ENCODE results near the gene CREB5. TPM values are rescaled to one million over a fixed set of nuclear protein-coding genes. Genes with fewer than 3 reads are reported as not detected.

Gene CREB5
- total RNA-seq, 5 donors from 2014 or later (not counting 1 experiment from before 2014, with no cell fraction given): 0.03 to 0.58 (median 0.23) TPM

DNA sequence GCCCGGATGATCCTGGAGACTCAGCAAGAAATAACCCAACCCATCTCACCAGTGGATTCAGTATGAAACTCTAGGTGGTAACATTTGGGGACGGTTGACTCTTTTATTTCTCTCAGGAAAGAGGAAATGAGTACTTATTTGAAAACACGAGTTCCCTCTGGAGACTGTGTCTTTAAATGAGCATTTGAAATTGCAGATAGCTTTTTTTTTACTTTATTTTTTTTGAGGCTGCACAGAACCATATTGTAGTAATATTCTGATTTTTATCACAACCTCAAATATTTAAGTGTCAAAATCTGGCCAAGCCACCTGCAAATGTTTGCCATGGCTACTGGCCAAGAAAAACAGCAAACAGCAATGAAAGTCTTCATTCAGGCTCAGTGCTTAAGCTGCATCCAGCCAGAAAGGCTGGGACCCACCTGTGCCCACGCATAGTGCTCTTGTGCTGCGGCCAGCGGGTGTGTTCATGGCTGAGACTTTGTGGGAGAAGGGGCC lies 160.8 kb downstream of the CREB5 start:
- no peak overlapping the region for H3K4me3 Mint-ChIP-seq
- no peak overlapping the region for H3K27ac ChIP-seq (ENCODE audit: low read length)
- no peaks in the 10 kb centered on the region for H3K9me3 ChIP-seq
- H3K4me1 ChIP-seq (ENCODE audit: control insufficient read depth in 1 of 2, extremely low read depth in 1 of 2, insufficient read depth in 2 of 2, low read length in 2 of 2): no peaks in the 10 kb centered on the region
- H3K9me3 Mint-ChIP-seq: no peaks in the 10 kb centered on the region
- H3K36me3 ChIP-seq (ENCODE audit: control insufficient read depth in 2 of 2, extremely low read depth in 1 of 2, insufficient read depth in 1 of 2, low read length in 1 of 2): no peaks in the 10 kb centered on the region
- peaks cover 0 to 11% (median 3%) of the 10 kb centered on the region in 3 donors for H3K4me1 Mint-ChIP-seq
- no peaks in the 10 kb centered on the region for H3K36me3 Mint-ChIP-seq
- H3K27me3 Mint-ChIP-seq: peaks cover 7 to 12% of the 10 kb centered on the region in 2 donors
- no CpG with 5 or more reads among the region's 6 CpGs for WGBS (ENCODE audit: insufficient coverage)
- H3K4me3 ChIP-seq (ENCODE audit: control insufficient read depth in 1 of 2, extremely low read depth in 1 of 2, low read length in 1 of 2): no peak overlapping the region
- no peak for ATAC-seq (replicated peaks in 1 of 4)
- ChIA-PET CTCF (no interaction called here), POLR2A (no interaction called here)
- H3K27me3 ChIP-seq (replicated peaks in 1 of 2; ENCODE audit: control insufficient read depth in 2 of 2, extremely low read depth in 1 of 2, insufficient read depth in 2 of 2, low read length in 1 of 2): peaks cover 0 to 8% of the 10 kb centered on the region in 2 experiments
- DNase-seq: no peak
- no peak overlapping the region for H3K27ac Mint-ChIP-seq

DNA sequence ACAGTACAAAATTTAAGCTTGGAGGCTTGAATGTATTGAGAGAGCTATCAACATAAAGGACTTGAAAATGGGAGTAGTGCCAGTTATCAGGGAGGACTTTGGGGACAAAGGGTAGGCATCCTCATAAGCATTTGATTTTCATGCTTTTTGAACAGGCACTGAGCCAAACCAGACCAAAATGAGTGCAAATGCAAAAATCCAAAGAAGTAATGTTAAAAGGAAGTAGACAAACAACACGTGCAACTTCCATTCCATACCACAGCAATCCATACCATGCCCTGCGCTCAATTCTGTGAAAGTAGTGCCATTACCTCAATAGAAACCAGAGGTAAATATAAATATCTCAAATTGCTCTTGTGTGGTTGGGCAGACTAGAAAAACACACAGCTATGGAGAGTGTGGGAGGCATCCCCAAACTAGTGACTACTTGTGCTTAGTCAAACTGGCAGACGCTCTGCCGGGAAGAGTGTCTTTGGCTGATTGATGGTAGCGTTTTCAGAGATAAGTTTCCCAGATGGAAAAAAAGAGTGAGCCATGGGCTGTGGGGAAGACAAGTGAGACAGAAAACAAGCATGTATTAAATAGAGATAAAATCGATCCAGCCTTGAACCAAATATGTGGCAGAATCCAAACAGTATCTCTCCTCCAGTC lies 161.5 kb downstream of the CREB5 start:
- Histone ChIP-seq H3K9me3 (no peaks in the 10 kb centered on the region), H3K4me3 (ENCODE audit: control insufficient read depth in 1 of 2, extremely low read depth in 1 of 2, low read length in 1 of 2) (no peak overlapping the region), H3K27me3 (replicated peaks in 1 of 2; ENCODE audit: control insufficient read depth in 2 of 2, extremely low read depth in 1 of 2, insufficient read depth in 2 of 2, low read length in 1 of 2) (peaks cover 0 to 8% of the 10 kb centered on the region in 2 experiments), H3K4me1 (ENCODE audit: control insufficient read depth in 1 of 2, extremely low read depth in 1 of 2, insufficient read depth in 2 of 2, low read length in 2 of 2) (no peaks in the 10 kb centered on the region), H3K27ac (ENCODE audit: low read length) (no peak overlapping the region), H3K36me3 (ENCODE audit: control insufficient read depth in 2 of 2, extremely low read depth in 1 of 2, insufficient read depth in 1 of 2, low read length in 1 of 2) (no peaks in the 10 kb centered on the region)
- POLR2A ChIA-PET: no interaction called here
- peaks cover 0 to 7% (median 1%) of the 10 kb centered on the region in 3 donors for H3K4me1 Mint-ChIP-seq
- 88% methylated on average over 3 of the region's 6 CpGs for WGBS (ENCODE audit: insufficient coverage)
- H3K27me3 Mint-ChIP-seq: peaks cover 7 to 12% of the 10 kb centered on the region in 2 donors
- DNase-seq (no peak), ATAC-seq (replicated peaks in 1 of 4) (no peak)
- no peaks in the 10 kb centered on the region for H3K9me3 Mint-ChIP-seq
- no peak overlapping the region for H3K4me3 Mint-ChIP-seq
- no peaks in the 10 kb centered on the region for H3K36me3 Mint-ChIP-seq
- H3K27ac Mint-ChIP-seq: no peak overlapping the region
- CTCF ChIA-PET: no interaction called here

DNA sequence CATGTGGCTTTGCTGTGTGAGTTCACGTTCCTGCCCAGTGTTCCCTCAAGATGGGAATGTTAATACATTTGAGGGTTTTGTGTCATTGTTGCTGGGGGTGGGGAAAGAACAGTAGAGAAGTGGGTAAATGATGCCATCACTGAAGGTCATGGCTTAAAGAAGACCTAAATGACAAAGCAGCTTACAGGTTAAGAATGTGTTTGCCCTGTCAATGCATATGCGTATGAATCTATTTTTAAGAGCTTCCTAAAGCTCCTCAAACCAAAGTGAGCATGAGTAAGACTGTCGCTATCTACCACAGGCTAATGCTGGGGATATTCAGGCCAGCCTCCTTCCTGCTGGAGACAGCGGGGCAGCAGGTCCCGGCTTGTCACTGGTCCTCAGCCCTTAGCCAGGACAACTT lies 162.9 kb downstream of the CREB5 start:
- Histone ChIP-seq H3K36me3 (ENCODE audit: control insufficient read depth in 2 of 2, extremely low read depth in 1 of 2, insufficient read depth in 1 of 2, low read length in 1 of 2) (no peaks in the 10 kb centered on the region), H3K27ac (ENCODE audit: low read length) (no peak overlapping the region), H3K9me3 (no peaks in the 10 kb centered on the region), H3K4me3 (ENCODE audit: control insufficient read depth in 1 of 2, extremely low read depth in 1 of 2, low read length in 1 of 2) (no peak overlapping the region), H3K4me1 (ENCODE audit: control insufficient read depth in 1 of 2, extremely low read depth in 1 of 2, insufficient read depth in 2 of 2, low read length in 2 of 2) (no peaks in the 10 kb centered on the region), H3K27me3 (replicated peaks in 1 of 2; ENCODE audit: control insufficient read depth in 2 of 2, extremely low read depth in 1 of 2, insufficient read depth in 2 of 2, low read length in 1 of 2) (peaks cover 0 to 8% of the 10 kb centered on the region in 2 experiments)
- no peaks in the 10 kb centered on the region for H3K9me3 Mint-ChIP-seq
- WGBS (ENCODE audit: insufficient coverage): 92% methylated on average over 4 of the region's 5 CpGs
- H3K4me1 Mint-ChIP-seq: no peaks in the 10 kb centered on the region
- ChIA-PET POLR2A (no interaction called here), CTCF (no interaction called here)
- no peaks in the 10 kb centered on the region for H3K36me3 Mint-ChIP-seq
- H3K27me3 Mint-ChIP-seq: peaks cover 7 to 12% of the 10 kb centered on the region in 2 donors
- DNase-seq (no peak), ATAC-seq (replicated peaks in 1 of 4) (no peak)
- H3K27ac Mint-ChIP-seq: no peak overlapping the region
- no peak overlapping the region for H3K4me3 Mint-ChIP-seq

DNA sequence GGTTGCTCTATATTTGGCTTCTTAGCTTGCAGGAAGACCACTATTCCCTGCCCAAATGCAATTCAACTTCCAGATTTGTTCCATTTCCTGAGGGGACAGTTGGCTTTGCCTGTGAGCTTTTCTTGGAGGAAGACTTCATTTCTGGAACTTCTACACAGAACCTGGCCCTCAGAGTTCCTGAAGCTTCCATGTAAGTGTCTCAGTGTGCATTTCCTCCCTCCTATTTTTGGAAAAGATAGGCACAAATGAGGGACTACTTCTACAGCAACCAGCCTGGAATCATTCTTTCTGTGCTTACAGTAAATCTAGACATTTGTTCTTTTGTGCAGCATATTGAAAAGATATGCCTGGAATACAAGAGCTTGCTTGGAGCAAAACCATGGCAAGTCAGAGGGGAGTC lies 164.3 kb downstream of the CREB5 start:
- no peaks in the 10 kb centered on the region for H3K36me3 ChIP-seq (ENCODE audit: control insufficient read depth in 2 of 2, extremely low read depth in 1 of 2, insufficient read depth in 1 of 2, low read length in 1 of 2)
- no peaks in the 10 kb centered on the region for H3K36me3 Mint-ChIP-seq
- H3K27ac Mint-ChIP-seq: no peak overlapping the region
- H3K9me3 ChIP-seq: no peaks in the 10 kb centered on the region
- H3K4me1 Mint-ChIP-seq: no peaks in the 10 kb centered on the region
- H3K4me3 ChIP-seq (ENCODE audit: control insufficient read depth in 1 of 2, extremely low read depth in 1 of 2, low read length in 1 of 2): no peak overlapping the region
- no peak for ATAC-seq (replicated peaks in 1 of 4)
- H3K27me3 ChIP-seq (replicated peaks in 1 of 2; ENCODE audit: control insufficient read depth in 2 of 2, extremely low read depth in 1 of 2, insufficient read depth in 2 of 2, low read length in 1 of 2): peaks cover 0 to 8% of the 10 kb centered on the region in 2 experiments
- POLR2A ChIA-PET: no interaction called here
- H3K4me3 Mint-ChIP-seq: no peak overlapping the region
- CTCF ChIA-PET: interaction anchor here in 1 of 2 donors (0.6 kb wide), 1 partner anchor 160 kb away, joined by 6 read pairs; no protein-coding TSS in a partner anchor
- H3K9me3 Mint-ChIP-seq: no peaks in the 10 kb centered on the region
- no peak for DNase-seq
- H3K27me3 Mint-ChIP-seq: peaks cover 7 to 12% of the 10 kb centered on the region in 2 donors
- H3K4me1 ChIP-seq (ENCODE audit: control insufficient read depth in 1 of 2, extremely low read depth in 1 of 2, insufficient read depth in 2 of 2, low read length in 2 of 2): no peaks in the 10 kb centered on the region
- H3K27ac ChIP-seq (ENCODE audit: low read length): no peak overlapping the region

DNA sequence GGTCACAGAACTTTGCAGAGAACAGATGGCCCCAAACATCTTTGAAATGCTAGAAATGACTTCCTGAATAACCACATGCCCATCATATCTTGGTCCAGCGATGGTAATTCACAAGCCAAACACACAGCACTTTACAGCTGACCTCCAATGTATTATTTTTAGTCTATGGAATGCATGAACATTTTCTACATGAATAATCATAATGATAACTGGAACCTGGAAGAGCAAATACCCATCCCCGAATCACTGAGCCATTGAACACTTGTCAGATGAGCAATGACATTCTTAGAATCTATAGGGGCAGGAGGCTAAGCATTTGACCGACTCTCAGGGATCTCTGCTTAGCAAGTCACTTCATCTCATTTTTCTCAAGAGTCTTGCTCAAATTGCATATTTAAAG lies 167.3 kb downstream of the CREB5 start:
- no peaks in the 10 kb centered on the region for H3K4me1 ChIP-seq (ENCODE audit: control insufficient read depth in 1 of 2, extremely low read depth in 1 of 2, insufficient read depth in 2 of 2, low read length in 2 of 2)
- no peak overlapping the region for H3K4me3 ChIP-seq (ENCODE audit: control insufficient read depth in 1 of 2, extremely low read depth in 1 of 2, low read length in 1 of 2)
- no peak for DNase-seq
- Mint-ChIP-seq H3K4me3 (no peak overlapping the region), H3K27ac (no peak overlapping the region), H3K27me3 (peaks cover 9 to 13% of the 10 kb centered on the region in 2 donors), H3K4me1 (no peaks in the 10 kb centered on the region), H3K9me3 (peaks cover 0 to 3% (median 0%) of the 10 kb centered on the region in 3 donors), H3K36me3 (no peaks in the 10 kb centered on the region)
- peaks cover 0 to 8% of the 10 kb centered on the region in 2 experiments for H3K27me3 ChIP-seq (replicated peaks in 1 of 2; ENCODE audit: control insufficient read depth in 2 of 2, extremely low read depth in 1 of 2, insufficient read depth in 2 of 2, low read length in 1 of 2)
- H3K36me3 ChIP-seq (ENCODE audit: control insufficient read depth in 2 of 2, extremely low read depth in 1 of 2, insufficient read depth in 1 of 2, low read length in 1 of 2): no peaks in the 10 kb centered on the region
- ATAC-seq (replicated peaks in 1 of 4): no peak
- ChIA-PET CTCF (no interaction called here), POLR2A (no interaction called here)
- H3K9me3 ChIP-seq: no peaks in the 10 kb centered on the region
- WGBS (ENCODE audit: insufficient coverage): 67% methylated on average over 1 of the region's 3 CpGs
- H3K27ac ChIP-seq (ENCODE audit: low read length): no peak overlapping the region

DNA sequence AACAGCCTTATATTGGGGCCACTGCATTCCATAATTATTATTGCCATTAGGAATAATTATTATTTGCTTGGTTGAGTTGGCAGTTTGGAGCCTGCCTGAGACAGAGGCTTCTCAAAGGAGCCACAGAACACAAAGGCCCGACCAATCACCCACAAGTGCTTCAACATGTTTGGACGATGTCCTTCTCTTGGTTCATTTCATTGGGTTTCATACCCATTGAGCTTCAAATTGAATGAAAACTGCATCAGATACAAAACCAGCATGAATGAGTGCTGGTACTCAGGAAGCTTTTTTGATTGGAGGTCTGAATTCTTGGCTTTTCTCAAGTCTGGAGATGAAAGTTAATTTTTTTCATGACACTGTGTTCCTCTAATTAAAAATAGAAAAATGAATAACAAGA lies 168.3 kb downstream of the CREB5 start:
- WGBS (ENCODE audit: insufficient coverage): 83% methylated on average over 1 of the region's 2 CpGs
- peaks cover 9 to 13% of the 10 kb centered on the region in 2 donors for H3K27me3 Mint-ChIP-seq
- H3K4me1 Mint-ChIP-seq: no peaks in the 10 kb centered on the region
- peaks cover 0 to 3% of the 10 kb centered on the region in 2 experiments for H3K27me3 ChIP-seq (replicated peaks in 1 of 2; ENCODE audit: control insufficient read depth in 2 of 2, extremely low read depth in 1 of 2, insufficient read depth in 2 of 2, low read length in 1 of 2)
- H3K27ac Mint-ChIP-seq: no peak overlapping the region
- no peaks in the 10 kb centered on the region for H3K9me3 ChIP-seq
- no peak for DNase-seq
- H3K36me3 Mint-ChIP-seq: no peaks in the 10 kb centered on the region
- H3K4me1 ChIP-seq (ENCODE audit: control insufficient read depth in 1 of 2, extremely low read depth in 1 of 2, insufficient read depth in 2 of 2, low read length in 2 of 2): no peaks in the 10 kb centered on the region
- H3K4me3 ChIP-seq (ENCODE audit: control insufficient read depth in 1 of 2, extremely low read depth in 1 of 2, low read length in 1 of 2): no peak overlapping the region
- no peaks in the 10 kb centered on the region for H3K36me3 ChIP-seq (ENCODE audit: control insufficient read depth in 2 of 2, extremely low read depth in 1 of 2, insufficient read depth in 1 of 2, low read length in 1 of 2)
- no peak for ATAC-seq (replicated peaks in 1 of 4)
- H3K27ac ChIP-seq (ENCODE audit: low read length): no peak overlapping the region
- POLR2A ChIA-PET: no interaction called here
- H3K4me3 Mint-ChIP-seq: no peak overlapping the region
- CTCF ChIA-PET: no interaction called here
- H3K9me3 Mint-ChIP-seq: peaks cover 0 to 3% (median 0%) of the 10 kb centered on the region in 3 donors

All from T-cell (primary cell).